HG03025 (cell line): ENCODE measurements around the gene BIRC6.
"Not testable (repeated sequence)": the region's sequence is repeated elsewhere in the genome, so short reads cannot be mapped to it uniquely, and the experiment has no call there.

ENCODE experiments used
- ATAC-seq: cut with Tn5 transposase; IDR thresholded peaks from one replicate; pipeline ENCODE4 v1.9.1; 2021; ENCODE audit warnings: mild to moderate bottlenecking, moderate library complexity; ENCODE audit not compliant: unreplicated experiment, low FRiP score

The BIRC6 gene

DNA sequence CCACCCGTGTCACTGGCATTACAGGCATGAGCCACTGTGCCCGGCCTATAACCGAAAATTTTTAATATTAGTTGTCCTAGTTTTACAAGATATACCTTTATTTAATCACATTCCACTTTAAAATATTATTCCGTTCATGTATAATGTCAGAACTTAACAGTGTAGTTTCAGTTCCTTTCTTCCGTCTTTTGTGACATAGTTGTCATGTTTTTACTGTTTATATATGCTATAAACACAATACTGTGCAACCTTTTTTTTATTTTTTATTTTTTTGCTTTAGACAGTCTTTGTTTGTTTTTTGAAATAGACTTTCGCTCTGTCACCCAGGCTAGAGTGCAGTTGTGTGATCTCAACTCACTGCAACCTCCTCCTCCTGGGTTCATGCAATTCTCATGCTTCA is 141.5 kb downstream of the BIRC6 start:
- no peak for ATAC-seq

DNA sequence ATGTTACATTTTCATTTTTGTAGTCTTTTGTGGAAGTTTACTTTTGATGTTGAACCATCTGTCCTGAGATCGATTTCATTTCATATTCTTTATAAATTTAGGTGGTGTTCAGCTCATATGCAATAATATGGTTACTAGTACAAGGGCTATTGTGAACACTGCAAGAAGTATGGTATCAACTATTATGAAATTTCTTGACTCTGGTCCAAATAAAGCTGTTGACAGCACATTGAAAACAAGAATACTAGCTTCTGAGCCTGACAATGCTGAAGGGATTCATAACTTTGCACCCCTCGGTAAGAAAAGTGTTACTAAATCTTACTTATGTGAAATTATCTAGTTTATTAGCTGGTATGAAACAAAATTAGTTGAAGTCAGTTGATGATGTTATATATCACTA is 146.1 kb downstream of the BIRC6 start:
- ATAC-seq: no peak

DNA sequence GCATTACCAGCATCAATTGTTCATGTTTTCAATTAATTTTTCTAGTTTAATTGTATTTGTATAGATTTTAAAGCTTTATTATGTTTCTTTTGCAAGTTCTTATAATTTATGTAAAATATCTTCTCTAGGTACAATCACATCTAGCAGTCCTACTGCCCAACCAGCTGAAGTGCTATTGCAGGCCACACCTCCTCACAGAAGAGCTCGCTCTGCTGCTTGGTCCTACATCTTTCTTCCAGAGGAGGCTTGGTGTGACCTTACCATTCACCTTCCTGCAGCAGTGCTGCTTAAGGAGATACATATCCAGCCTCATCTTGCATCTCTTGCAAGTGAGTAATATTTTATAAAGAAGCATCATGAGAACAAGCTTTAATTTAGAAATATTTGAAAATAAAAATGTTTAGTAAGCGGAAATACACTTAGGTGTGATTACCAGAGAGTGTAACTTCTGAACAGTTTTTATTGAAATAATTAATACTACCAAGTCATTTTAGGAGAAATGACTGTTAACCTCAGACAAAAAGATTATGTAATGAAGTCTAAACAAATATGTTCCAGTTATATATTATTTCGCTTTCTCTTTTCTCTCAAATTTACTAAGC is 148.2 kb downstream of the BIRC6 start:
- no peak for ATAC-seq

DNA sequence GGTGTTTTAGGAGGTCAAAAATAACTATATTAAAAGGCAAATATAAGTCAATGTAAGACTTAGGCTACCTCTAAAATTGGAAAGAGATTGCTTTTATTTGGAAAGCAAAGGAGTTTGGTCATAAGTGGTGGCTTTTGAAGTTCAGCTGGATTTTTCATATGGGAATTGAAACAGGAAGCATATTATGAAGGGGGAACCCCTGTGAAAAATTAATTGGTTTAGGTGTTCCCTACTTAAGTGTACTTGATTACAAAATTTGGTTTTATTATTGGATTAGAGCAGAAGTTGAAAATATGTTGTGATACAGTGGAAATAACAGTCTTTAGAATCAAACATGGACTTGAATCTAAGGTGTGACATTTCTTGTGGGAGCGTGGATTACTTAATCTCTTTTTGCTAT is 149.6 kb downstream of the BIRC6 start:
- no peak for ATAC-seq

GRCh38 chr2:32514946-32515345 is 158.1 kb downstream of the BIRC6 start:
- no peak for ATAC-seq

- no peak for ATAC-seq
Observed at GRCh38 chr2:32516567-32516966, 159.7 kb downstream of the BIRC6 start.

- no peak for ATAC-seq
Observed at GRCh38 chr2:32522770-32523169, 165.9 kb downstream of the BIRC6 start.

- no peak for ATAC-seq
Observed at GRCh38 chr2:32523686-32524085, 166.9 kb downstream of the BIRC6 start.

GRCh38 chr2:32532341-32532740 is 175.5 kb downstream of the BIRC6 start:
- ATAC-seq: no peak

GRCh38 chr2:32532961-32533360 is 176.1 kb downstream of the BIRC6 start:
- ATAC-seq: no peak

GRCh38 chr2:32534831-32535230 is 178.0 kb downstream of the BIRC6 start:
- no peak for ATAC-seq

- no peak for ATAC-seq
Observed at GRCh38 chr2:32538735-32539134, 181.9 kb downstream of the BIRC6 start.

DNA sequence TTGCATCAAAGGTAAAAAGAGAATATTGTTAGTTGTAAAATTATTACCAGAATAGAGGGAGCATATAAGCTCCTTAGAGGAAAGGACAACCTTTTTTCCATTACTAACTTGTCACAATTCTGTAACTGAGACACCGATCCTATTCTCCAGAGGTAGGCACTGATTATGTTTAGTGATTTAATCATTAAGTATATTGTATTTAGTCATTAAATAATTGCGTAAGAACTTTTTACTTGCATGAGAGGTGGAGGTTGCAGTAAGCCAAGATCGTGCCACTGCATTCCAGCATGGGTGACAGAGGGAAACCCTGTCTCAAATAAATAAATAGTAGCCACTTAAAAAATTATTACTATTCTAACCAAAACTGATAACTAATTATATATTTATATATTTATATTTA is 195.7 kb downstream of the BIRC6 start:
- not testable (repeated sequence) for ATAC-seq

- ATAC-seq: no peak
Observed at GRCh38 chr2:32553829-32554432, 197.1 kb downstream of the BIRC6 start.

DNA sequence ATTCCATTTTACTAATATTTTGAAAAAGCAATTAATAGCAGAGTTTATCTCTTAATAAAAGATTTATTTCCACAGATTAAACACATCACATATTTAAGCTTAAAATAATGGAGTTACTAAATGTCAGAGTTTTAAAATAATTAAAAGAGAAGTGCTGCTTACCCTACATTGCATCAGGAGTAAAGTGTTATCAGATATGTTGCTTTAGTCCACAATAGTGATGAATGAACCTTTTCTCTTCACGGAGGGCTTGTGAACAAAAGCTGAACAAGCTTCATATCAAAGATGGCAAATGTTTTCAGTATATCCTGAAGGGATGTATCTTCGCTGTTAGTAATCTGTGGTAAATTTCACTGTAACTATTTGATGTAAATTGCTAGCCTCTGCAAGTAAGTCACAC is 201.7 kb downstream of the BIRC6 start:
- no peak for ATAC-seq

GRCh38 chr2:32559136-32559535 is 202.3 kb downstream of the BIRC6 start:
- ATAC-seq: no peak

GRCh38 chr2:32562906-32563305 is 206.1 kb downstream of the BIRC6 start:
- ATAC-seq: no peak

DNA sequence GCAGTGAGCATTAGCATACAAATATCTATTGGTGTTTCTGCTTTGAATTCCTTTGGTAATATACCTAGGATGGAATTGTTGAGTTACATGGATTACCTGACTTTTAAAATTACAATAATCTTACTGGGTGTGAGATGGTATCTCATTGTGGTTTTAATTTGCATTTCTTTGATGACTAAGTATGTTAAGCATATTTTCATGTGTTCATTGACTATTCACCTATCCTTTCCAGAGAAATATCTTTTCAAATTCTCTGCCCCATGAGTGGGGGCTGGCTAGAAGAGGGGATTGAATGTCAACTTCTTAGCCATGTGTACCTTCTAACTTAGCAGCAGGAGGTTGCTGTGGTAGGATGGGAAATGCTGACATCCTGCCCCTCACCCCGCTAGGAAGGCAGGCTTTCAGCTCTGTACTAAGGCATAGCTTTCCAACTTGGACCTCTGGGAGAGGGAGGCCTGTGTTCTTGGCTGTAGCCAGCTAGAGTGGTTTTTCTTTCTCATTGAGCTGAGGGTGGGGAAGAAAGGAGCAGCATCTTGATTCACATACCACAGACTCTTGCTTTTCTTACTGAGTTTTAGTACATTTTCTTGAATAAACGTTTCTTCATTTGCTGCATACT is 207.7 kb downstream of the BIRC6 start:
- ATAC-seq: no peak

DNA sequence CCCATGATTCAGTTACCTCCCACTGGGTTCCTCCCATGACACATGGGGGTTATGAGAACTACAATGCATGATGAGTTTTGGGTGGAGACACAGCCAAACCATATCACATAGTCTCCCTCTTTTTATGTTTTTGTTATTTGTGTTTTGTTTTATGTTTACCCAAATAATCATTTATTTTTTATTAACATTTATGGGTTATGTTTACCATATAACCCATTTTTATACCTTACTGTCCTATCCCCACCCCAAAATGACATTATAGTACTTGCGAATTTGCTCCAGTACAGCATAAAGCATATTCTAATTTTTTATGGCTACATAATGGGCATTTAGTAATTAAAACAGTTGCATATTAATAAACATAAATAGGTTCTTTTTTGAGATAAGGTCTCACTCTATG is 209.1 kb downstream of the BIRC6 start:
- no peak for ATAC-seq

GRCh38 chr2:32572030-32572429 is 215.2 kb downstream of the BIRC6 start:
- no peak for ATAC-seq

- no peak for ATAC-seq
Observed at GRCh38 chr2:32572737-32573136, 215.9 kb downstream of the BIRC6 start.
